Parathyroid adenoma (tissue), 2 donors: ENCODE data around the gene RBM11.

Experiments
- H2AFZ ChIP-seq: fragments of 300-600 bp; sonication (generic); one replicate; pipeline ENCODE4 v1.7.0; 2017; ENCODE audit warnings: antibody characterized with exemption, mild to moderate bottlenecking
- H3K27ac ChIP-seq: fragments of 300-600 bp; sonication (generic); one replicate; pipeline ENCODE4 v1.7.0; 2017
- H3K27me3 ChIP-seq: fragments of 300-600 bp; sonication (generic); one replicate; pipeline ENCODE4 v1.7.0; 2017; ENCODE audit warnings: low read length; ENCODE audit not compliant: control insufficient read depth, insufficient read depth
- H3K36me3 ChIP-seq: fragments of 300-600 bp; sonication (generic); one replicate; pipeline ENCODE4 v1.7.0; 2017; ENCODE audit warnings: low read length; ENCODE audit not compliant: control insufficient read depth, insufficient read depth
- H3K4me1 ChIP-seq: fragments of 300-600 bp; sonication (generic); one replicate; pipeline ENCODE4 v1.7.0; 2017; ENCODE audit warnings: control low read depth
- H3K4me2 ChIP-seq: fragments of 300-600 bp; sonication (generic); one replicate; pipeline ENCODE4 v1.7.0; 2017; ENCODE audit warnings: low read length
- H3K4me3 ChIP-seq: fragments of 300-600 bp; sonication (generic); one replicate; pipeline ENCODE4 v1.7.0; 2017; ENCODE audit warnings: low read depth, low read length
- H3K79me2 ChIP-seq: fragments of 300-600 bp; sonication (generic); one replicate; pipeline ENCODE4 v1.7.0; 2017; ENCODE audit warnings: control low read depth
- H3K9ac ChIP-seq: fragments of 300-600 bp; sonication (generic); one replicate; pipeline ENCODE4 v1.7.0; 2017; ENCODE audit warnings: mild to moderate bottlenecking
- H3K9me3 ChIP-seq: fragments of 300-600 bp; sonication (generic); one replicate; pipeline ENCODE4 v1.7.0; 2017; ENCODE audit warnings: low read length; ENCODE audit not compliant: control insufficient read depth
- CTCF ChIP-seq: fragments of 300-600 bp; sonication (generic); IDR thresholded peaks from one replicate; pipeline ENCODE4 v1.7.0; 2017; ENCODE audit warnings: antibody characterized with exemption, mild to moderate bottlenecking
- donor health status: primary hyperparathyroidism.

RBM11 gene

GRCh38 chr21:14273736-14274538 is 58.0 kb downstream of the RBM11 start:
- H3K4me1 ChIP-seq = peaks cover 6% of the 10 kb centered on the region
- no peaks in the 10 kb centered on the region for H3K79me2 ChIP-seq
- peak overlapping the region; percentile 48 for H2AFZ ChIP-seq
- TF ChIP-seq CTCF = no peak
- H3K4me2 ChIP-seq = peak overlapping the region; percentile 64
- H3K9ac ChIP-seq = no peak overlapping the region
- H3K27ac ChIP-seq = no peak overlapping the region
- no peaks in the 10 kb centered on the region for H3K27me3 ChIP-seq
- no peaks in the 10 kb centered on the region for H3K36me3 ChIP-seq
- H3K4me3 ChIP-seq = peak overlapping the region; percentile 63
- H3K9me3 ChIP-seq = no peaks in the 10 kb centered on the region

GRCh38 chr21:14275702-14276205 is 59.8 kb downstream of the RBM11 start:
- peak overlapping the region; percentile 64 for H3K4me2 ChIP-seq
- TF ChIP-seq CTCF = no peak
- peak overlapping the region; percentile 24 for H3K27ac ChIP-seq
- H3K4me1 ChIP-seq = peaks cover 6% of the 10 kb centered on the region
- H2AFZ ChIP-seq = no peak overlapping the region
- no peaks in the 10 kb centered on the region for H3K36me3 ChIP-seq
- H3K79me2 ChIP-seq = no peaks in the 10 kb centered on the region
- no peak overlapping the region for H3K9ac ChIP-seq
- no peaks in the 10 kb centered on the region for H3K27me3 ChIP-seq
- H3K4me3 ChIP-seq = peak overlapping the region; percentile 51
- H3K9me3 ChIP-seq = no peaks in the 10 kb centered on the region
